Esophagus (tissue), 2 donors: ENCODE results near the gene NHLRC2. TPM values are rescaled to one million over a fixed set of nuclear protein-coding genes. Genes with fewer than 3 reads are reported as not detected.

Experiments used
- H3K27ac ChIP-seq, 2 donors: one replicate each; pipeline ENCODE4 v1.5.1; 2013; ENCODE audit warnings: low read depth in 2 of 2, mild to moderate bottlenecking in 2 of 2, inconsistent platforms in 1 of 2, low read length in 1 of 2, moderate library complexity in 1 of 2
- H3K27me3 ChIP-seq, 2 donors: one replicate each; pipeline ENCODE4 v1.6.1; 2013; ENCODE audit warnings: low read length in 2 of 2, control low read depth in 1 of 2, mild to moderate bottlenecking in 1 of 2; ENCODE audit not compliant: insufficient read depth in 2 of 2, control insufficient read depth in 1 of 2
- H3K36me3 ChIP-seq, 2 donors: one replicate each; pipeline ENCODE4 v1.6.1; 2013; ENCODE audit warnings: low read length in 1 of 2; ENCODE audit not compliant: control insufficient read depth in 2 of 2, insufficient read depth in 2 of 2
- H3K4me1 ChIP-seq, 2 donors: one replicate each; pipeline ENCODE4 v1.6.1; 2013; ENCODE audit warnings: low read length in 1 of 2; ENCODE audit not compliant: control insufficient read depth in 2 of 2, insufficient read depth in 2 of 2
- H3K4me3 ChIP-seq, 2 donors: one replicate each; pipeline ENCODE4 v1.5.1; 2013; ENCODE audit warnings: low read length in 2 of 2, mild to moderate bottlenecking in 2 of 2, low read depth in 1 of 2, moderate library complexity in 1 of 2
- H3K9me3 ChIP-seq, 2 donors: one replicate each; pipeline ENCODE4 v1.6.1; 2013; ENCODE audit warnings: mild to moderate bottlenecking in 2 of 2, low read depth in 1 of 2, low read length in 1 of 2, moderate library complexity in 1 of 2; ENCODE audit not compliant: control insufficient read depth in 2 of 2, insufficient read depth in 1 of 2
- WGBS, 2 donors: extraction: QIAGEN DNeasy Blood & Tissue Kit; methylation state at CpG; one replicate each; pipeline ENCODE4 v1.1.7; 2013; 5-methylcytosine and 5-hydroxymethylcytosine counted together
- polyA plus RNA-seq, 2 donors: library from polyadenylated mRNA; stranded (reverse); fragments of 200-250 nt; gene quantifications; one replicate each; pipeline ENCODE4 v1.2.3, GENCODE V29; 2013
- donor health status: healthy with polysubstance abuse.
- donor health status: Bipolar disorder and iron deficiency.

Gene NHLRC2
- polyA plus RNA-seq, 2 donors, result 3.2 to 3.7 TPM

- Histone ChIP-seq H3K27me3 (no peaks in the 10 kb centered on the region), H3K27ac (no peak overlapping the region), H3K4me3 (no peak overlapping the region), H3K36me3 (no peaks in the 10 kb centered on the region), H3K4me1 (no peaks in the 10 kb centered on the region), H3K9me3 (no peaks in the 10 kb centered on the region)
- 75 to 83% methylated on average over 5 of the region's 5 CpGs for WGBS, 2 donors
Observed at GRCh38 chr10:113927440-113927839, 73.0 kb downstream of the NHLRC2 start.

DNA sequence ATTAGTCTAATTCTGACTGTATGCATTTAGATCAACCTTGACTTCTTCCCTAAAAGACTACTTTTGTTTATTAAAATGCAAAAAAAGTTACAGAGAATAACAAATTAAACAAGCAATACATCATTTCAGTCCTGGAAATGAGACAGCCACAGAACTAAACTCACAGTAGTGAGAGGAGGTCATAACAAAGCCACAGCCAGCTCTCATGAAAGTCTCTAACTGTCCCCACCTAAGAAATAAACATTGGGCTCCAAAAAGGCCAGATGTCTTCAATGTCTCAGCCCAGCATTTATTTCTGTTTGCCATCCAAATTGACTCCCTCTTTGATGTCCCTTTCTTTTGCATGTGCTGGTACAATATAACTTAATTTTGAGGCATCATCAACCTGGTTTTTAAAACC, 74.4 kb downstream of the NHLRC2 start:
- Histone ChIP-seq H3K36me3 (no peaks in the 10 kb centered on the region), H3K9me3 (no peaks in the 10 kb centered on the region), H3K4me1 (no peaks in the 10 kb centered on the region), H3K4me3 (no peak overlapping the region), H3K27ac (no peak overlapping the region), H3K27me3 (no peaks in the 10 kb centered on the region)

- WGBS, 2 donors, result 80 to 87% methylated on average over 6 of the region's 6 CpGs
- Histone ChIP-seq H3K27ac (no peak overlapping the region), H3K4me3 (no peak overlapping the region), H3K4me1 (no peaks in the 10 kb centered on the region), H3K27me3 (no peaks in the 10 kb centered on the region), H3K36me3 (no peaks in the 10 kb centered on the region), H3K9me3 (no peaks in the 10 kb centered on the region)
Observed at GRCh38 chr10:113929522-113929921, 75.1 kb downstream of the NHLRC2 start.

DNA sequence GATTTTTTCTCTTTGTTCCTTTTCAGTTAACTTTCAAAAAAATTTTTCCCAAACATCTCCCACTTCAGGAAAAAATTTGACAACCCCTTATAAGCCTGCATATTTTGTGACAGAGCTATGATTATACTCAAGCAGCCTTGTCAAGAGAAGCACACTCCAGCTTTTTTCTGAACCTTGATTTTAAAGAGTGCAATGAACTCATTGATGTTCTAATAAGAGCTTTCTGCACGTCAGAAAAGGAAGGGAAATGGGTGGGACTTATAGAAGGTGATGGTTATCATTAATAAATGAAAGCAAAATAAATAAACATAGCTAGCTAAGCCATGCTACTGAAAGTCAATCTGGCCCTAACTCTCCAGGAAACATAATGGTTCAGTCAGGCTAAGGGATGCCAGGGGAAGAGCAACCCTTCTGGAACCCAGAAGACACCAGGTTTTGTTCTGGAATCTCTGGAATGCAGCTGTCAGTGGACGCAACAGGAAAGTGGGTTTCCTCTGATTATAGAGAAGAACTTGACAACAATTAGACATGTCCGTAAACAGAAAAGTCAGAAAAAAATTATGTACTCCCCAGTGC, 76.1 kb downstream of the NHLRC2 start:
- 74 to 75% methylated on average over 3 of the region's 3 CpGs for WGBS, 2 donors
- no peaks in the 10 kb centered on the region for H3K27me3 ChIP-seq
- H3K27ac ChIP-seq, result no peak overlapping the region
- H3K4me1 ChIP-seq, result no peaks in the 10 kb centered on the region
- H3K36me3 ChIP-seq, result no peaks in the 10 kb centered on the region
- no peaks in the 10 kb centered on the region for H3K9me3 ChIP-seq
- H3K4me3 ChIP-seq, result no peak overlapping the region

GRCh38 chr10:113932854-113933253, 78.4 kb downstream of the NHLRC2 start:
- Histone ChIP-seq H3K36me3 (no peaks in the 10 kb centered on the region), H3K27me3 (no peaks in the 10 kb centered on the region), H3K4me3 (no peak overlapping the region), H3K4me1 (no peaks in the 10 kb centered on the region), H3K9me3 (no peaks in the 10 kb centered on the region), H3K27ac (no peak overlapping the region)
- 94% methylated on average over 1 of the region's 1 CpG for WGBS, 2 donors

GRCh38 chr10:113933894-113934532, 79.6 kb downstream of the NHLRC2 start:
- H3K36me3 ChIP-seq, result no peaks in the 10 kb centered on the region
- no peaks in the 10 kb centered on the region for H3K4me1 ChIP-seq
- H3K4me3 ChIP-seq, result no peak overlapping the region
- H3K27me3 ChIP-seq, result no peaks in the 10 kb centered on the region
- WGBS, 2 donors, result 71 to 86% methylated on average over 8 of the region's 8 CpGs
- no peak overlapping the region for H3K27ac ChIP-seq
- H3K9me3 ChIP-seq, result no peaks in the 10 kb centered on the region

DNA sequence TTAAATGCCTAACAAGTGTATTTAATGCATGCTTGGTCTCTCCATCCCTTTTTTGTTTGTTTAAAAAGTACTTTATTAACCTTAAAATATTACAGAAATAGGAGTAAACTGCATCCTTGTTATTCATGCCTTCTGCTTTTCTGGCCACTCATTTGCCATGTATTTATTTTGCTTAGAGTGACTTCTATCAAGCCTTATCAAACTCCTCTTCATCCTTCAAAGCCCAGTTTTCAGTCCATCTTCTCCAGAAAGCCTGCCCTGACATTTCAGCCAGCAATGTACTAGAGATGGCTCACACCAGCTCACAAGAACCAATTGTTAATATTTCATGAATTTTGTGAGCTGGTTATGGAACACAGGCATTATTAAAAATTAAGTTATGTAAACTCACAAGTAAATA, 82.8 kb downstream of the NHLRC2 start:
- no peaks in the 10 kb centered on the region for H3K27me3 ChIP-seq
- no peaks in the 10 kb centered on the region for H3K9me3 ChIP-seq
- no peak overlapping the region for H3K4me3 ChIP-seq
- no peaks in the 10 kb centered on the region for H3K36me3 ChIP-seq
- H3K4me1 ChIP-seq, result no peaks in the 10 kb centered on the region
- H3K27ac ChIP-seq, result no peak overlapping the region

GRCh38 chr10:113937756-113938155, 83.3 kb downstream of the NHLRC2 start:
- no peak overlapping the region for H3K27ac ChIP-seq
- no peaks in the 10 kb centered on the region for H3K27me3 ChIP-seq
- WGBS, 2 donors, result 66 to 76% methylated on average over 7 of the region's 7 CpGs

GRCh38 chr10:113939212-113939860, 84.9 kb downstream of the NHLRC2 start:
- Histone ChIP-seq H3K27ac (no peak overlapping the region), H3K9me3 (no peaks in the 10 kb centered on the region), H3K4me3 (no peak overlapping the region), H3K27me3 (no peaks in the 10 kb centered on the region), H3K36me3 (no peaks in the 10 kb centered on the region), H3K4me1 (no peaks in the 10 kb centered on the region)
- 85 to 86% methylated on average over 7 of the region's 7 CpGs for WGBS, 2 donors

More at GRCh38 chr10:113937756-113938155, 83.3 kb downstream of the NHLRC2 start:
- no peaks in the 10 kb centered on the region for H3K36me3 ChIP-seq
- no peaks in the 10 kb centered on the region for H3K4me1 ChIP-seq
- H3K4me3 ChIP-seq, result no peak overlapping the region
- H3K9me3 ChIP-seq, result no peaks in the 10 kb centered on the region

DNA sequence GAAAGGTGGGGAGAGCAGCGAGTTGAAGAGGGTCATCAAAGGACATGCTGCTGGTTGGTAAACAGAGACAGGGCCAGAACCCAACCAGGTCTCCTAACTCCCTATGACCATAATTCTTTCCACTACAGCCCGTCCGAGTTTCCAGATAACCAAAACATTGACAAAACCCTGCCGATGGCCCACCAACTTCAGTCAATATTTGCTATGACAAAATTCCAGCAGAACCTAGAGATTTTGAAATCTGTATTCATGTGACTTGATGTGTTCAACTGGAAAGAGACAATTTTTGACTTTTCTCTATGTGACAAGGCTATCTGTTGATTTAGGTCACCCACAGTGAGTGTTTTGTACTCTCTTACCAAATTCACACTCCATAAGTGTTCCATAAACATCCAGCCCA, 86.7 kb downstream of the NHLRC2 start:
- H3K9me3 ChIP-seq, result no peaks in the 10 kb centered on the region
- H3K36me3 ChIP-seq, result no peaks in the 10 kb centered on the region
- WGBS, 2 donors, result 87 to 93% methylated on average over 4 of the region's 4 CpGs
- no peak overlapping the region for H3K27ac ChIP-seq
- H3K27me3 ChIP-seq, result no peaks in the 10 kb centered on the region
- H3K4me3 ChIP-seq, result no peak overlapping the region
- H3K4me1 ChIP-seq, result peaks cover 3 to 4% of the 10 kb centered on the region in 2 donors
